ENCODE data around the gene FOXL1. TPM values are rescaled to one million over a fixed set of nuclear protein-coding genes. Genes with fewer than 3 reads are reported as not detected.

The FOXL1 gene
- total RNA-seq, 6 experiments from 2014 or later = 0.15 to 0.74 (median 0.46) TPM; not detected in 2

DNA sequence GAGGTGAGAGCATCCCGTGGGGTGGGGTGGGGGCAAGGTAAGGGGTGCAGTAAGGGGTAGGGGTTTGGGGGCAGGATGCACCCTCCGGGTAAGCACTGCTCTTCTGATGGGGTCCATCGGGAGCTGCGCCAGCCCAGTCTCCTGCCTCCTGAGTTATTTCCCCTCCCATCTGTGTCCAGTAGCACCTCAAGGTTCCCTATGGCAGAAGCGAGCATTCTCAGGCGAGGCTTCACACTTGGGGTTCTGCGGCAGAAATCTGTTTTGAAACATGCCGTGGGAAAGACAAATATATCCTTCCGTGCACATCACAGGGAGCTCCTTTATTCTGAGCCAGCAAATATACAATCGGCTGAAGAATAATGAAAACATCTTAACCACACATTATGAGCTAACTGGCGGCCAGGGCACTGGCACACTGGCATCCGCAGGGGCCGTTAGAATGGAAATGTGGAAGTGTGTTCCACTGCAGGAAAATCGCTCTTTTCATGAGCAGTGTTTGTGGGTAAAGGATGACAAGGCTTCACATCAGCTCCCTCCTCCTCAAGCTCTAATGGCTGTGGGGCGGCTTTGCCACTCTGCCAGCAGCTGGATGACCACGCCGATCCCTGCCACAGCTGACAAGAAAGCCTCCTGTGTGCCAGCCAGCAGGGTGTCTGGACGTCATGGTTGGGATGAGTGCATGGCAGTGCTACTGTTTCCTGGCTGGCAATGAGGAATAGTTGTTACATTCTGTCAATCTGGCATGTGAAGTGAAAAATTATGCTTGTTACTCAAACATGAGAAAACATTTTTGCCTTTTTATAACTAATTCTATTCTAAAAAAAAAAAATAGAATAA, 43.4 kb upstream of the FOXL1 start:
- H3K27me3 ChIP-seq = no peaks in the 10 kb centered on the region
- WGBS (ENCODE audit: insufficient coverage, low coverage, low lambda C conversion rate, missing lambda C conversion rate) = 72% methylated on average over 12 of the region's 18 CpGs
- TF ChIP-seq, protein P1, sequence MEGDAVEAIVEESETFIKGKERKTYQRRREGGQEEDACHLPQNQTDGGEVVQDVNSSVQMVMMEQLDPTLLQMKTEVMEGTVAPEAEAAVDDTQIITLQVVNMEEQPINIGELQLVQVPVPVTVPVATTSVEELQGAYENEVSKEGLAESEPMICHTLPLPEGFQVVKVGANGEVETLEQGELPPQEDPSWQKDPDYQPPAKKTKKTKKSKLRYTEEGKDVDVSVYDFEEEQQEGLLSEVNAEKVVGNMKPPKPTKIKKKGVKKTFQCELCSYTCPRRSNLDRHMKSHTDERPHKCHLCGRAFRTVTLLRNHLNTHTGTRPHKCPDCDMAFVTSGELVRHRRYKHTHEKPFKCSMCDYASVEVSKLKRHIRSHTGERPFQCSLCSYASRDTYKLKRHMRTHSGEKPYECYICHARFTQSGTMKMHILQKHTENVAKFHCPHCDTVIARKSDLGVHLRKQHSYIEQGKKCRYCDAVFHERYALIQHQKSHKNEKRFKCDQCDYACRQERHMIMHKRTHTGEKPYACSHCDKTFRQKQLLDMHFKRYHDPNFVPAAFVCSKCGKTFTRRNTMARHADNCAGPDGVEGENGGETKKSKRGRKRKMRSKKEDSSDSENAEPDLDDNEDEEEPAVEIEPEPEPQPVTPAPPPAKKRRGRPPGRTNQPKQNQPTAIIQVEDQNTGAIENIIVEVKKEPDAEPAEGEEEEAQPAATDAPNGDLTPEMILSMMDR (IDR thresholded peaks at IDR 0.05) = no peak
- TF ChIP-seq POLR2A (IDR thresholded peaks at IDR 0.05) = no peak
- DNase-seq (no peak), ATAC-seq (no peak)
- H3K4me3 ChIP-seq = no peak overlapping the region
- H3K4me1 ChIP-seq = no peaks in the 10 kb centered on the region
- intact Hi-C loops (cut with DNase I) = no loop called here
- no peaks in the 10 kb centered on the region for H3K9me3 ChIP-seq
- H3K36me3 ChIP-seq = peaks cover 0 to 22% (median 7%) of the 10 kb centered on the region in 4 donors
- no peak overlapping the region for H3K27ac ChIP-seq

DNA sequence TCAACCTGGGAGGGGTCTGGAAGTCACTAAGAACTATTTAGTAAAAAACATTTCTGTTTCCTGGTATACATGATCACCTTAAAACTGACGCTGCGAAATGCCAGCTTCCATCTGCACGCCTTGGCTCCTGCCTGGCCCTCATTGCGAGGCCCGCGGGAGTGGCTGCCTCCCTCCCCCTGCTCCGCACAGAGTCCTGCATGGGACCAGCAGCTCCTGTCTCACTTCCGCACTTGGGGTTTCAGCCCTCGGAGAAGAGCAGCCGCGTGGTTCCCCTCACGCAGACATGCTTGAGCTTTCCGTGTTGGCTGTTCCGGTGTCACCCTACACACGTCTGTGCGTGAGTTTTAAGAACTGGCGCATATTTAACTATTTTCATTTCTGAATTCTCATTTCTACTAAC, 41.7 kb upstream of the FOXL1 start:
- DNase-seq (no peak), ATAC-seq (no peak)
- Histone ChIP-seq H3K9me3 (no peaks in the 10 kb centered on the region), H3K4me3 (no peak overlapping the region), H3K27me3 (no peaks in the 10 kb centered on the region), H3K27ac (no peak overlapping the region), H3K4me1 (no peaks in the 10 kb centered on the region), H3K36me3 (peaks cover 0 to 38% (median 15%) of the 10 kb centered on the region in 4 donors)
- TF ChIP-seq, protein P1 (IDR thresholded peaks at IDR 0.05) = no peak
- no peak for TF ChIP-seq POLR2A (IDR thresholded peaks at IDR 0.05)
- intact Hi-C loops (cut with DNase I) = no loop called here
- WGBS (ENCODE audit: insufficient coverage, low coverage, low lambda C conversion rate, missing lambda C conversion rate) = 96% methylated on average over 4 of the region's 17 CpGs

DNA sequence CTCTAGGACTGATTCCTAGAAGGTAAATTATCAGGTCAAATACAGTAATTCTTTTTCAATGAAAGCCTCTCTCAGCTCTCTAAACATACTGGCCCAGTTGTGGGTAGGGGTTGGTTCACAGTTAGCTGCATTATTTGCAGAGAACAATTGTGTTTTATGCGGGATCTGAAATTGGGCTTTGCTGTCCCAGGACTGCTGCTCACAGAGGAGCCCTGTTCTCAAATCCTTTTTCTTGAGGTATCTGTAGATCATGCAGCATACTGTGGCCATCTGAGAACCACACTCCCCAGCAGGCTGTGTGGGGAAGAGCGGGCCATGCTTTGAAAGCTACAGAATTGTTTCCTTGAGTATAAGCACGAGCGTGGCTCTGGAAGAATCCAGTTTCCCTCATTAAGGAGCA, 40.9 kb upstream of the FOXL1 start:
- Histone ChIP-seq H3K27ac (no peak overlapping the region), H3K27me3 (no peaks in the 10 kb centered on the region), H3K9me3 (no peaks in the 10 kb centered on the region), H3K4me1 (no peaks in the 10 kb centered on the region), H3K4me3 (no peak overlapping the region), H3K36me3 (peaks cover 0 to 47% (median 19%) of the 10 kb centered on the region in 4 donors)
- TF ChIP-seq, protein P1 (IDR thresholded peaks at IDR 0.05) = no peak
- no peak for TF ChIP-seq POLR2A (IDR thresholded peaks at IDR 0.05)
- ATAC-seq (no peak), DNase-seq (no peak)
- WGBS (ENCODE audit: insufficient coverage, low coverage, low lambda C conversion rate, missing lambda C conversion rate) = 100% methylated on average over 2 of the region's 4 CpGs
- intact Hi-C loops (cut with DNase I) = no loop called here

DNA sequence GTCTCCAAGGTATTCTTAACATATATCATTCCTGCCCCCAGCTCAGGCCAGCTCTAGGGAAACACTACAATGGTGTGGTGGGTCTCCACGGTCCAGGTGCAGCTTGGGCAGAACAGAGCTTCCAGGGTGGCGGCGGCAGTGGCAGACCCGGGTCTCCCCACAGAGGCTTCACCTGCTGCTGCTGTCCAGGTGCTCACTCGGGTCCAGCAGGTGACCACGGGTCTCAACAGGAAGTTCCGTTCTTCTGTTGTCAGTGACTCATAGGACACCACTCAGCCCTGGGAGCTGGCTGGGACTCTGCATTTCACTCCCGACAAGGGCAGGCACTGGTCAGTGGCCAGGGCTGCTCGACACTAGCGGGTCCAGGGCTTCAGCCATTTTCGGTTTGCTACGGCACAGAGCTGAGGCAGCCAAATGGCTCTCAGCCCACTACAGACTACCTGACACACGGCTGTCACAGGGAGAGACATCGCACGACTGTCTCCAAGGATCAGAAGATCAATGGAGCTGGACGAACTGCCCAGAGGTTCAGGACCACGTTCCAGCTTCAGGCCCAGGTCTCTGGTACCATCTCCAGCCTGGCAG, 40.1 kb upstream of the FOXL1 start:
- intact Hi-C loops (cut with DNase I) = no loop called here
- ATAC-seq = no peak
- no peak for DNase-seq
- no peak overlapping the region for H3K27ac ChIP-seq
- WGBS (ENCODE audit: insufficient coverage, low coverage, low lambda C conversion rate, missing lambda C conversion rate) = 90% methylated on average over 2 of the region's 17 CpGs
- H3K9me3 ChIP-seq = no peaks in the 10 kb centered on the region
- no peaks in the 10 kb centered on the region for H3K4me1 ChIP-seq
- TF ChIP-seq, protein P1 (IDR thresholded peaks at IDR 0.05) = no peak
- no peak for TF ChIP-seq POLR2A (IDR thresholded peaks at IDR 0.05)
- peaks cover 0 to 48% (median 19%) of the 10 kb centered on the region in 4 donors for H3K36me3 ChIP-seq
- H3K4me3 ChIP-seq = no peak overlapping the region
- no peaks in the 10 kb centered on the region for H3K27me3 ChIP-seq
